ENCODE results near the gene USPL1. TPM values are rescaled to one million over a fixed set of nuclear protein-coding genes. Genes with fewer than 3 reads are reported as not detected.

USPL1 gene
- 10 to 100 TPM in 2 of 4 donors, 1 to 10 TPM in 2; 8.4 to 19.1 (median 10.6) TPM for total RNA-seq

GRCh38 chr13:30617315-30618185 lies at the start of gene USPL1:
USPL1 (plus strand) TSS chr13:30617920; CDS start chr13:30621141, 3,221 bp downstream.
- H3K27ac ChIP-seq: peak within 1 kb of the TSS; percentile 97 to 100 (median 99)
- peak; percentile 89 for DNase-seq
- TF ChIP-seq POLR2A (IDR thresholded peaks at IDR 0.05): peak in 3 of 4 donors; percentile 73 to 97 (median 96)
- TF ChIP-seq, protein P1, sequence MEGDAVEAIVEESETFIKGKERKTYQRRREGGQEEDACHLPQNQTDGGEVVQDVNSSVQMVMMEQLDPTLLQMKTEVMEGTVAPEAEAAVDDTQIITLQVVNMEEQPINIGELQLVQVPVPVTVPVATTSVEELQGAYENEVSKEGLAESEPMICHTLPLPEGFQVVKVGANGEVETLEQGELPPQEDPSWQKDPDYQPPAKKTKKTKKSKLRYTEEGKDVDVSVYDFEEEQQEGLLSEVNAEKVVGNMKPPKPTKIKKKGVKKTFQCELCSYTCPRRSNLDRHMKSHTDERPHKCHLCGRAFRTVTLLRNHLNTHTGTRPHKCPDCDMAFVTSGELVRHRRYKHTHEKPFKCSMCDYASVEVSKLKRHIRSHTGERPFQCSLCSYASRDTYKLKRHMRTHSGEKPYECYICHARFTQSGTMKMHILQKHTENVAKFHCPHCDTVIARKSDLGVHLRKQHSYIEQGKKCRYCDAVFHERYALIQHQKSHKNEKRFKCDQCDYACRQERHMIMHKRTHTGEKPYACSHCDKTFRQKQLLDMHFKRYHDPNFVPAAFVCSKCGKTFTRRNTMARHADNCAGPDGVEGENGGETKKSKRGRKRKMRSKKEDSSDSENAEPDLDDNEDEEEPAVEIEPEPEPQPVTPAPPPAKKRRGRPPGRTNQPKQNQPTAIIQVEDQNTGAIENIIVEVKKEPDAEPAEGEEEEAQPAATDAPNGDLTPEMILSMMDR (IDR thresholded peaks at IDR 0.05): peak; percentile 11 to 66 (median 55)
- H3K9me3 ChIP-seq: no peaks in the 10 kb centered on the region
- WGBS, 2 donors: 0% methylated on average over 18 to 33 of the region's 78 CpGs
- peak within 1 kb of the TSS; percentile 55 to 94 (median 74) for H3K4me3 ChIP-seq
- peaks cover 7 to 50% (median 26%) of the 10 kb centered on the region in 3 donors for H3K4me1 ChIP-seq
- H3K27me3 ChIP-seq: no peaks in the 10 kb centered on the region
- peaks cover 0 to 11% (median 0%) of the 10 kb centered on the region in 3 donors for H3K36me3 ChIP-seq
- intact Hi-C loops (cut with DNase I): no loop called here

GRCh38 chr13:30569901-30570576 lies 47.7 kb upstream of the USPL1 start:
- Histone ChIP-seq H3K36me3 (no peaks in the 10 kb centered on the region), H3K27me3 (no peaks in the 10 kb centered on the region), H3K27ac (peak overlapping the region in 3 of 4 donors; percentile 6 to 36 (median 11)), H3K9me3 (no peaks in the 10 kb centered on the region), H3K4me1 (peaks cover 0 to 37% (median 10%) of the 10 kb centered on the region in 3 donors), H3K4me3 (no peak overlapping the region)
- 43 to 44% methylated on average over 8 of the region's 8 CpGs for whole genome bisulfite sequencing, 2 donors
- TF ChIP-seq, protein P1 (IDR thresholded peaks at IDR 0.05): no peak
- no peak for TF ChIP-seq POLR2A (IDR thresholded peaks at IDR 0.05)
- no peak for DNase-seq
- intact Hi-C loops (cut with DNase I): no loop called here

DNA sequence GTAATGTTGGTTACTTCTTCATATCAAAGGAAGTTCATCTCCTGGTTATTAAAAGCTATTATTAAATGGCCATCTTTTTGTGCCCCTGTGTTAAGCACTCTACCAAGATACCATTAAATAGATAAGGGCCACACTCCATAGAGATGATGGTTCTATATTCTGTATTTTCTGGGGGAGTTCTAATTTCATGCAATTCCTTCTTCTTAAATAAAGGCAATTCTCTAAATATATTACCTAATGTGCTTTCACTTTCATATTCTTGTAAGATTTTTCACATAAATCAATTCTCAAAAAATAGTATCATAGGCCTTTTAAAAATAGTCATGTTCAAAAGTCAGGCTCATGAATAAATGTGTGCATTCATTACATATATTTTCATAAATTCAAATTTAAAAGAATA lies 47.0 kb upstream of the USPL1 start:
- H3K27ac ChIP-seq: no peak overlapping the region
- H3K27me3 ChIP-seq: no peaks in the 10 kb centered on the region
- no peak for TF ChIP-seq POLR2A (IDR thresholded peaks at IDR 0.05)
- TF ChIP-seq, protein P1 (IDR thresholded peaks at IDR 0.05): no peak
- intact Hi-C loops (cut with DNase I): no loop called here
- H3K9me3 ChIP-seq: no peaks in the 10 kb centered on the region
- no peaks in the 10 kb centered on the region for H3K36me3 ChIP-seq
- H3K4me3 ChIP-seq: no peak overlapping the region
- DNase-seq: no peak
- peaks cover 0 to 37% (median 10%) of the 10 kb centered on the region in 3 donors for H3K4me1 ChIP-seq

- intact Hi-C loops (cut with DNase I): no loop called here
- TF ChIP-seq, protein P1 (IDR thresholded peaks at IDR 0.05): no peak
- no peak for TF ChIP-seq POLR2A (IDR thresholded peaks at IDR 0.05)
- peak overlapping the region; percentile 59 to 74 (median 65) for H3K27ac ChIP-seq
- H3K9me3 ChIP-seq: no peaks in the 10 kb centered on the region
- no peaks in the 10 kb centered on the region for H3K36me3 ChIP-seq
- peaks cover 0 to 53% (median 10%) of the 10 kb centered on the region in 3 donors for H3K4me1 ChIP-seq
- DNase-seq: no peak
- peak overlapping the region; percentile 6 to 61 (median 32) for H3K4me3 ChIP-seq
- no peaks in the 10 kb centered on the region for H3K27me3 ChIP-seq
- 0 to 4% methylated on average over 1 of the region's 1 CpG for WGBS, 2 donors
Measured at GRCh38 chr13:30572859-30573275, 44.9 kb upstream of the USPL1 start.

DNA sequence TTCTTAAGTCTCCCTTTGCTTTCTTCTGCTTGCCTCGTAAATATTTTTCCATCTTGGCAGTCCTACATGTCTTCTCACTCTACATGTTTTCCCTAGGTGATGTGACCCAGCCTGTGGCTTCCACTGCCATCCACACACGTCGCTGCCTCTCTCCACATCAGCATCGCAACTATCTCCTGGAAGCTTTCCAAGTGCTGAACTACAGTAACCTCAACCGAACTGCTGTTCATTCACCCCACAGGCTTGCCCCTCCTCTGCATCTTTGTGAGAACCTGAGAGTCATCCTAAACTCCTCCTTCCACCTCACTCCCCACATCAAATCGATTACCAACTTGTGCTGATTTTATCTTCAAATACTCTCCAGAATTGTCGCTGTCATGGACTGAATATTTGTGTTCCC lies 41.2 kb upstream of the USPL1 start:
- Histone ChIP-seq H3K27ac (no peak overlapping the region), H3K9me3 (no peaks in the 10 kb centered on the region), H3K36me3 (no peaks in the 10 kb centered on the region), H3K27me3 (no peaks in the 10 kb centered on the region), H3K4me1 (peaks cover 0 to 42% (median 4%) of the 10 kb centered on the region in 3 donors), H3K4me3 (no peak overlapping the region)
- 48 to 63% methylated on average over 7 of the region's 7 CpGs for WGBS, 2 donors
- intact Hi-C loops (cut with DNase I): no loop called here
- no peak for DNase-seq
- TF ChIP-seq, protein P1 (IDR thresholded peaks at IDR 0.05): no peak
- no peak for TF ChIP-seq POLR2A (IDR thresholded peaks at IDR 0.05)

Data from esophagus squamous epithelium (tissue), 5 donors.